HepG2 (cell line): ENCODE measurements around the gene C13orf42. TPM values are rescaled to one million over a fixed set of nuclear protein-coding genes. Genes with fewer than 3 reads are reported as not detected.

Experiments used
- ATAC-seq: fragments of 200-7000 bp; cut with Tn5 transposase; 3 replicates; pipeline ENCODE4 v1.9.1; 2020; ENCODE audit warnings: mild to moderate bottlenecking, moderate library complexity
- BruUV-seq: library from RNA; stranded (reverse); fragments of 400-500 nt; replicated peaks from 2 replicates; lab custom pipeline; 2021; lab: Mats Ljungman, UMichigan
- CTCF ChIA-PET: fragments of 300-600 bp; formaldehyde crosslinking; extraction: SDS; loops from one replicate; lab custom pipeline; 2021; ENCODE audit warnings: low total read pairs, inconsistent platforms, low intra/inter-chr PET ratio; lab: Yijun Ruan, JAX
- POLR2A ChIA-PET: fragments of 350-600 bp; sonication (Branson Sonifier 250); formaldehyde crosslinking; loops from one replicate; lab custom pipeline; 2020; ENCODE audit warnings: antibody characterized with exemption, inconsistent platforms; lab: Yijun Ruan, JAX
- DNase-seq: peaks from one replicate; pipeline ENCODE4 v3.0.0-alpha.2; 2015; ENCODE audit warnings: low spot score
- FAIRE-seq: peaks from 3 replicates; lab custom pipeline; 2011; peaks lifted over from hg19 to GRCh38; lab: Jason Lieb, UNC
- H2AFZ ChIP-seq: one replicate; pipeline ENCODE4 v1.6.1; 2011; ENCODE audit warnings: low read length, inconsistent platforms
- H3K27ac ChIP-seq: fragments of 300-600 bp; 3 replicates; pipeline ENCODE4 v1.8.0; 2011; ENCODE audit warnings: mixed run types, mild to moderate bottlenecking, mixed read lengths, low read length, inconsistent platforms; ENCODE audit not compliant: insufficient read depth; ENCODE audit errors: extremely low read length
- H3K27me3 ChIP-seq, 2 experiments: fragments of 200-600 bp in 1 of 2; 2 replicates in 1 of 2; 3 replicates in 1 of 2; pipeline versions ENCODE4 v1.6.0 to v1.8.0; 2011; ENCODE audit warnings: low read length in 2 of 2, mild to moderate bottlenecking in 2 of 2, moderate library complexity in 2 of 2, inconsistent platforms in 1 of 2; ENCODE audit not compliant: insufficient read depth in 2 of 2, control insufficient read depth in 1 of 2
- H3K36me3 ChIP-seq, 2 experiments: fragments of 200-600 bp in 1 of 2; replicated peaks in 1 of 2; 2 replicates in 1 of 2; 3 replicates in 1 of 2; pipeline versions ENCODE4 v1.5.1 to v1.8.0; 2011; ENCODE audit warnings: low read length in 2 of 2, inconsistent platforms in 1 of 2; ENCODE audit not compliant: insufficient read depth in 2 of 2, control insufficient read depth in 1 of 2
- H3K4me1 ChIP-seq: 2 replicates; pipeline ENCODE4 v1.5.1; 2012; ENCODE audit warnings: low read length, inconsistent platforms; ENCODE audit not compliant: insufficient read depth
- H3K4me2 ChIP-seq: 2 replicates; pipeline ENCODE4 v1.6.0; 2011; ENCODE audit warnings: low read depth, low read length, inconsistent platforms
- H3K4me3 ChIP-seq, 3 experiments: fragments of 200-600 bp in 1 of 3; sonication (generic), shearing (Covaris generic) in 1 of 3; replicated peaks in 1 of 3; 2 replicates each; pipeline ENCODE4 v1.5.1; 2011 to 2016; ENCODE audit warnings: low read length in 3 of 3, inconsistent platforms in 2 of 3, low read depth in 2 of 3, mild to moderate bottlenecking in 2 of 3, control low read depth in 1 of 3, mixed read lengths in 1 of 3; ENCODE audit not compliant: insufficient read depth in 1 of 3
- H3K79me2 ChIP-seq: one replicate; pipeline ENCODE4 v1.6.1; 2011; ENCODE audit warnings: low read length, inconsistent platforms; ENCODE audit not compliant: insufficient read depth
- H3K9ac ChIP-seq: 2 replicates; pipeline ENCODE4 v1.6.0; 2011; ENCODE audit warnings: mild to moderate bottlenecking, low read depth, low read length, inconsistent platforms; ENCODE audit not compliant: insufficient read depth
- H3K9me3 ChIP-seq: 2 replicates; pipeline ENCODE4 v1.5.1; 2012; ENCODE audit warnings: mild to moderate bottlenecking, low read length
- H4K20me1 ChIP-seq: 2 replicates; pipeline ENCODE4 v1.6.0; 2011; ENCODE audit warnings: inconsistent platforms, mild to moderate bottlenecking, low read length, moderate library complexity; ENCODE audit not compliant: insufficient read depth
- ARNTL ChIP-seq: sonication (generic); formaldehyde crosslinking; IDR thresholded peaks from 2 replicates; pipeline ENCODE4 v1.4.0; 2020; ENCODE audit warnings: mild to moderate bottlenecking, missing genetic modification reagents
- MAFK ChIP-seq, 2 experiments: IDR thresholded peaks in 1 of 2; conservative IDR thresholded peaks in 1 of 2; 2 replicates each; pipeline ENCODE4 v1.6.1; 2011; ENCODE audit warnings: improper control_type of control experiment in 2 of 2, low read length in 2 of 2
- RFXAP ChIP-seq: sonication (generic); formaldehyde crosslinking; IDR thresholded peaks from 2 replicates; pipeline ENCODE4 v1.4.0; 2020; ENCODE audit warnings: missing genetic modification reagents, borderline replicate concordance
- WGBS: methylation state at CpG from one replicate; pipeline ENCODE4 v1.1.6; 2017; ENCODE audit warnings: low lambda C conversion rate; 5-methylcytosine and 5-hydroxymethylcytosine counted together
- in situ Hi-C: cut with HindIII; loops from 2 replicates; pipeline ENCODE4 v1.10.0; 2017; ENCODE audit warnings: low pct_unique_long_range_greater_than_20kb; ENCODE audit not compliant: extremely low pct_ligation_motif_present
- intact Hi-C: fragments of 100-400 bp; cut with micrococcal nuclease; formaldehyde crosslinking; loops from one replicate; pipeline ENCODE4 v1.10.0; 2022; ENCODE audit not compliant: unreplicated experiment
- polyA plus RNA-seq, 8 experiments: library from polyadenylated mRNA; depleted of rRNA in 3 of 8; stranded (reverse) in 7 of 8; unstranded in 1 of 8; fragments of >200 nt; fragmentation: Illumina TruSeq in 4 of 8; extraction: Trizol in 4 of 8; gene quantifications; 2 replicates each; pipeline versions ENCODE4 v1.2.1 to v1.2.3, GENCODE V29; 2011 to 2016; ENCODE audit warnings: low read depth in 4 of 8, missing spikeins in 1 of 8, mixed read lengths in 1 of 8; ENCODE audit not compliant: insufficient read depth in 1 of 8
- total RNA-seq, 5 experiments: library from RNA; depleted of rRNA; stranded (reverse); fragments of >200 nt; fragmentation: Illumina TruSeq; extraction: Trizol; gene quantifications; 2 replicates each; pipeline ENCODE4 v1.2.3, GENCODE V29; 2016; ENCODE audit warnings: low read depth in 1 of 5
- TF ChIP-seq, protein P1 (sequence below): sonication (generic); formaldehyde crosslinking; IDR thresholded peaks from 2 replicates; pipeline ENCODE4 v1.5.0; 2020; ENCODE audit warnings: mild to moderate bottlenecking, missing genetic modification reagents, moderate library complexity
- TF ChIP-seq, protein P2 (sequence below): sonication (generic); formaldehyde crosslinking; IDR thresholded peaks from 2 replicates; pipeline ENCODE4 v1.9.0; 2022; ENCODE audit warnings: missing genetic modification reagents, mild to moderate bottlenecking, borderline replicate concordance

C13orf42 gene
- total and polyA plus RNA-seq, 2 of the 13 experiments (the other 11 are each of a cell fraction or from before 2014, with no cell fraction given), result not detected

DNA sequence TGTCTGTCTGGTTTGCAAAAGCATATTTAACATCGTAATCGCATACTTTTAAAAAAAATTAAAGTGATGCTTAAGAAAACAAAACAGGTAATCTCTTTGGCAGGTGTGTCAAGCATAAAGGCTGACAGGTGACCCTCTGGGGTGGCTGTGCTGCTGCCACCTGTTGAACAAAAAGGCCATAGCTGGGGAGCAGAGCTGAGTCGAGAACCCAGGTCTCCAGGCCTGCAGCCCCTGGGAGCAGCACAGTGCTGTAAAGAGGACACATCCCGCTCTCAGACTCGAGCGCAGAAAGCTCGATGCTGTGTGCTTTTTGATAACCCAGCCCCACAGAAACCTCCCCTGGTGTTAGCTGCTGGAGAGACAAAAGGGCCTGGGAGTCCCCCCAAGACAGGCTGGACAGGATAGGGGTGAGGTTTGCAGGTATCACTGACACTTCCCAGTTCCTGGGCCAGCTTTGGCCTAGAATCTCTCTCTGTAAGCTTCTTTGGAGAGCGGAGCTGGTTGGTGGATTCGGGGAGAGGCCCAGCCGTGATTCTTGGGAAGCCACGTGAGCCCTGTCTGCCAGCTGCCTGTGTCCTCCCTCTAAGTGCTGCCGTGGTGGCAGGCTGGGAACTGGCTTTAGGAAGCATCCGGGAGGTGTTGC is 66.9 kb downstream of the C13orf42 start:
- DNase-seq, result no peak
- 41% methylated on average over 13 of the region's 13 CpGs for WGBS
- in situ Hi-C loops, result no loop called here
- no peaks in the 10 kb centered on the region for H3K79me2 ChIP-seq
- no peak overlapping the region for H3K9ac ChIP-seq
- no peaks in the 10 kb centered on the region for H4K20me1 ChIP-seq
- peak; percentile 82 for ATAC-seq
- no peak for FAIRE-seq
- H3K36me3 ChIP-seq, result no peaks in the 10 kb centered on the region
- CTCF ChIA-PET, result no interaction called here
- no peak overlapping the region for H3K4me3 ChIP-seq
- TF ChIP-seq, protein P1, sequence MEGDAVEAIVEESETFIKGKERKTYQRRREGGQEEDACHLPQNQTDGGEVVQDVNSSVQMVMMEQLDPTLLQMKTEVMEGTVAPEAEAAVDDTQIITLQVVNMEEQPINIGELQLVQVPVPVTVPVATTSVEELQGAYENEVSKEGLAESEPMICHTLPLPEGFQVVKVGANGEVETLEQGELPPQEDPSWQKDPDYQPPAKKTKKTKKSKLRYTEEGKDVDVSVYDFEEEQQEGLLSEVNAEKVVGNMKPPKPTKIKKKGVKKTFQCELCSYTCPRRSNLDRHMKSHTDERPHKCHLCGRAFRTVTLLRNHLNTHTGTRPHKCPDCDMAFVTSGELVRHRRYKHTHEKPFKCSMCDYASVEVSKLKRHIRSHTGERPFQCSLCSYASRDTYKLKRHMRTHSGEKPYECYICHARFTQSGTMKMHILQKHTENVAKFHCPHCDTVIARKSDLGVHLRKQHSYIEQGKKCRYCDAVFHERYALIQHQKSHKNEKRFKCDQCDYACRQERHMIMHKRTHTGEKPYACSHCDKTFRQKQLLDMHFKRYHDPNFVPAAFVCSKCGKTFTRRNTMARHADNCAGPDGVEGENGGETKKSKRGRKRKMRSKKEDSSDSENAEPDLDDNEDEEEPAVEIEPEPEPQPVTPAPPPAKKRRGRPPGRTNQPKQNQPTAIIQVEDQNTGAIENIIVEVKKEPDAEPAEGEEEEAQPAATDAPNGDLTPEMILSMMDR (CRISPR knock-in tag), result peak; percentile 22; the same call in 1 of the 2 replicates
- no peak for TF ChIP-seq RFXAP (CRISPR knock-in tag)
- TF ChIP-seq MAFK (conservative IDR thresholded peaks at IDR 0.05 in 1 of 2, IDR thresholded peaks at IDR 0.05 in 1 of 2; ENCODE audit: low read length in 2 of 2), result no peak
- H3K9me3 ChIP-seq, result no peaks in the 10 kb centered on the region
- H3K4me2 ChIP-seq, result no peak overlapping the region
- no peak overlapping the region for H3K27ac ChIP-seq
- no peak overlapping the region for H2AFZ ChIP-seq
- BruUV-seq, result no TSS peak
- peaks cover 0 to 4% of the 10 kb centered on the region in 2 experiments; a peak in 2 of 5 replicates for H3K27me3 ChIP-seq
- H3K4me1 ChIP-seq, result no peaks in the 10 kb centered on the region
- intact Hi-C loops, result no loop called here
- POLR2A ChIA-PET, result no interaction called here

DNA sequence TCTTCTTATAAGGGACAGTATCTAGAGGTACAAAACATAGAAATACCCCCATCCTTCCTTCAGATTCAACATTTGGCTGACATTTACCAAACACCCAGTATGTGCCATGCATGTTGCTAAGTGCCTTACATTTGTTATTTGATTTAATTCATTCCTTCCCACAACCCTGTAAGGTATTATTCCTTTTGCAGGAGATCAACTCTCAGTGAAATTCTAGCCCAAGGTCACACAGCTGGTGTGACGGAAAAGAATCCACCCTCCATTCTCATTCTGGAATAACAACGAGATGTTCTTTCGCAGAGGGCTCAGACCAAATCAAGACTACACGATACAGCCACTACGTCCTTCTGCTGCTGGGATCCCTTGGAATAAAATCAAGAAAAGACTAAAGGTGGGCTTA is 67.8 kb downstream of the C13orf42 start:
- no peak overlapping the region for H3K4me3 ChIP-seq
- peaks cover 0 to 4% of the 10 kb centered on the region in 2 experiments; a peak in 2 of 5 replicates for H3K27me3 ChIP-seq
- H3K4me1 ChIP-seq, result no peaks in the 10 kb centered on the region
- H3K79me2 ChIP-seq, result no peaks in the 10 kb centered on the region
- ATAC-seq (no peak), FAIRE-seq (no peak), DNase-seq (no peak)
- no peak overlapping the region for H3K9ac ChIP-seq
- CTCF ChIA-PET, result no interaction called here
- no peak overlapping the region for H2AFZ ChIP-seq
- no peak overlapping the region for H3K4me2 ChIP-seq
- in situ Hi-C loops, result no loop called here
- H4K20me1 ChIP-seq, result no peaks in the 10 kb centered on the region
- H3K27ac ChIP-seq, result no peak overlapping the region
- POLR2A ChIA-PET, result no interaction called here
- WGBS, result 69% methylated on average over 5 of the region's 5 CpGs
- no peaks in the 10 kb centered on the region for H3K9me3 ChIP-seq
- H3K36me3 ChIP-seq, result no peaks in the 10 kb centered on the region
- TF ChIP-seq, protein P2, sequence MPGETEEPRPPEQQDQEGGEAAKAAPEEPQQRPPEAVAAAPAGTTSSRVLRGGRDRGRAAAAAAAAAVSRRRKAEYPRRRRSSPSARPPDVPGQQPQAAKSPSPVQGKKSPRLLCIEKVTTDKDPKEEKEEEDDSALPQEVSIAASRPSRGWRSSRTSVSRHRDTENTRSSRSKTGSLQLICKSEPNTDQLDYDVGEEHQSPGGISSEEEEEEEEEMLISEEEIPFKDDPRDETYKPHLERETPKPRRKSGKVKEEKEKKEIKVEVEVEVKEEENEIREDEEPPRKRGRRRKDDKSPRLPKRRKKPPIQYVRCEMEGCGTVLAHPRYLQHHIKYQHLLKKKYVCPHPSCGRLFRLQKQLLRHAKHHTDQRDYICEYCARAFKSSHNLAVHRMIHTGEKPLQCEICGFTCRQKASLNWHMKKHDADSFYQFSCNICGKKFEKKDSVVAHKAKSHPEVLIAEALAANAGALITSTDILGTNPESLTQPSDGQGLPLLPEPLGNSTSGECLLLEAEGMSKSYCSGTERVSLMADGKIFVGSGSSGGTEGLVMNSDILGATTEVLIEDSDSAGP (CRISPR knock-in tag), result no peak
- TF ChIP-seq ARNTL, result no peak
- BruUV-seq, result no TSS peak
- intact Hi-C loops, result no loop called here
